ENCODE data around the gene KCNAB2. TPM values are rescaled to one million over a fixed set of nuclear protein-coding genes. Genes with fewer than 3 reads are reported as not detected.

Gene KCNAB2
- total RNA-seq, 2 donors from 2014 or later: 203 to 207 TPM

DNA sequence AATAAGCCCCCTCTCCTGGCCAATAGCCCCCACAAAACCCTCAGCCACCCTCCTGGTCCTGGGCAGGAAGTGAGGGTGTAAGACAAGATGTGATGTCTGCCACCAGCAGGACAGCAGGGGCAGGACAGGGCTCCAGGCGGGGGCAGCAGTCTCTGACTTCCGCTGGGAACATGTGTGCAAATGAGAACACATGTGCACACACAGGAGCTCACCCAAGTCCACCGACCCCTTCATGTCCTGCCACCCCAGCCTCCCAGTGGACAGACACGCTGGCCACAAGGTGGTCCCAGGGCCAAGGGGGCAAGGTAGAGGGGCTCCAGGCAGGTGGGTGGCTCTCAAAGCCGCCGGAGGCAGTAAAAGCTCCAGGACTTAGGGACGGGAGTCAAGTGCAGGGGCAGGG is 60.1 kb downstream of the KCNAB2 start:
- Mint-ChIP-seq H3K36me3 (ENCODE audit: low read depth) (no peaks in the 10 kb centered on the region), H3K4me3 (no peak overlapping the region), H3K27ac (no peak overlapping the region), H3K27me3 (peaks cover 8% of the 10 kb centered on the region), H3K4me1 (no peaks in the 10 kb centered on the region)
- ATAC-seq (no peak), DNase-seq (no peak)
- H3K9me3 ChIP-seq (ENCODE audit: control insufficient read depth, low read length, poor library complexity, severe bottlenecking): no peaks in the 10 kb centered on the region

DNA sequence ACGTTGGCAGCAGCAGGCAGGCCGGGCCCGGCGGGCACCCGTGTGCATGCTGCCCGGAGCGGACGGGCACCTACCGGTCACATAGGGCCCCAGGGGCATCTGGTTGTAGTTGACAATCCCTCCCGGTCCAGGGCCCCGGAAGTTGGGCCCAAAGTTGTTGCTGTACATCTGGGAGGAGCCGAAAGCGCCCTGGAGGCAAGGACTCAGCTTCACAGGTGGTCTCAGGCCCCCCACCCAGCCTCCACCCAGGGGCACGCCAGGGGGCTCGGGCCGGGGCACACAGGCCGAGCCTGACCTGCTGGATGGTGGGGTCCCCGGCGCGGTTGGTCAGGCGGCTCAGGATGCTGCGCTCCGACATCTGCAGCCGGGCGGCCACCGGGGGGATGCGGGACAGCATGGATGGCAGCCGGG is 60.6 kb downstream of the KCNAB2 start:
- DNase-seq (no peak), ATAC-seq (no peak)
- no peaks in the 10 kb centered on the region for H3K9me3 ChIP-seq (ENCODE audit: control insufficient read depth, low read length, poor library complexity, severe bottlenecking)
- Mint-ChIP-seq H3K27ac (no peak overlapping the region), H3K4me1 (no peaks in the 10 kb centered on the region), H3K27me3 (peaks cover 8% of the 10 kb centered on the region), H3K36me3 (ENCODE audit: low read depth) (no peaks in the 10 kb centered on the region), H3K4me3 (no peak overlapping the region)

GRCh38 chr1:6106977-6107376 is 61.3 kb downstream of the KCNAB2 start:
- peak overlapping the region; percentile 1 for H3K27ac Mint-ChIP-seq
- H3K36me3 Mint-ChIP-seq (ENCODE audit: low read depth): no peaks in the 10 kb centered on the region
- H3K4me1 Mint-ChIP-seq: no peaks in the 10 kb centered on the region
- DNase-seq: no peak
- no peak for ATAC-seq
- no peaks in the 10 kb centered on the region for H3K9me3 ChIP-seq (ENCODE audit: control insufficient read depth, low read length, poor library complexity, severe bottlenecking)
- peaks cover 8% of the 10 kb centered on the region for H3K27me3 Mint-ChIP-seq
- H3K4me3 Mint-ChIP-seq: no peak overlapping the region

- peak overlapping the region; percentile 1 for H3K27ac Mint-ChIP-seq
- no peaks in the 10 kb centered on the region for H3K36me3 Mint-ChIP-seq (ENCODE audit: low read depth)
- no peaks in the 10 kb centered on the region for H3K4me1 Mint-ChIP-seq
- peaks cover 12% of the 10 kb centered on the region for H3K27me3 Mint-ChIP-seq
- H3K4me3 Mint-ChIP-seq: no peak overlapping the region
- no peak for DNase-seq
- no peaks in the 10 kb centered on the region for H3K9me3 ChIP-seq (ENCODE audit: control insufficient read depth, low read length, poor library complexity, severe bottlenecking)
- ATAC-seq: no peak
Observed at GRCh38 chr1:6107409-6108356, 62.0 kb downstream of the KCNAB2 start.

GRCh38 chr1:6108476-6108875 is 62.8 kb downstream of the KCNAB2 start:
- ATAC-seq: no peak
- no peak for DNase-seq
- Mint-ChIP-seq H3K4me3 (no peak overlapping the region), H3K27me3 (peaks cover 12% of the 10 kb centered on the region), H3K36me3 (ENCODE audit: low read depth) (no peaks in the 10 kb centered on the region), H3K4me1 (no peaks in the 10 kb centered on the region), H3K27ac (no peak overlapping the region)
- H3K9me3 ChIP-seq (ENCODE audit: control insufficient read depth, low read length, poor library complexity, severe bottlenecking): no peaks in the 10 kb centered on the region

DNA sequence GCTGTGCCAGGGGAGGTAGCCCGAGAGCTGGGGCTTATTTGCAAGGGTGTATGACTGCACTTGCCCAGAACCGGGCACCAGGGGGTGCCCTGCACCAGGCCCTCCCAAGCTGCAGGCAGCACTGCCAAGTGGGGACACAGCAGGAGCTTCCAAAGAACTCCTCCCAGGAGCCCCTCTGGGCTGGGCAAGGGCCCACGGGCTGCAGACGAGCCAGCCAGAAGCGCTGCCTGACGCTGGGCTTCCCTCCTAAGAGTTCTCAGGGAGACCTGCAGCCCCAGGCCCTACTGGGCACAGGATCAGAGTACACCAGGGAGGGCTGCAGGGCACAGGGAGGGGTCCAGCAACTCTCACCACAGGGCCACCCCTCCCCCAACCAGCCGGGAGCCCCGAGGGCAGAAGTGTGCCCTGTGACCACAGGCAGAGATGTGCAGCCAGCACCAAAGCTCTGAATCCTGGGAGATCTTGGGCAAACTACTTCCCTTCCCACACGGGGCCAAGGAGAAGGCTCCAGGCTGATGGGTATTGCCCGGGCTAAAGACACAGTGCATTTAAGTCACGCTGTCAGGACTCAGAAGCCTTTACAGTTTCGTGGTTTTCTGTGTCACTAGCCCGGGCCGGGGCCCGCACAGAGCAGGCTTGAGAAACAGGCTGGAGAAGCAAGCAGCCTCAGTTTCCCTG is 63.4 kb downstream of the KCNAB2 start:
- Mint-ChIP-seq H3K4me1 (no peaks in the 10 kb centered on the region), H3K4me3 (no peak overlapping the region), H3K27ac (no peak overlapping the region), H3K27me3 (peaks cover 12% of the 10 kb centered on the region), H3K36me3 (ENCODE audit: low read depth) (no peaks in the 10 kb centered on the region)
- H3K9me3 ChIP-seq (ENCODE audit: control insufficient read depth, low read length, poor library complexity, severe bottlenecking): no peaks in the 10 kb centered on the region
- peak; percentile 71 for ATAC-seq
- DNase-seq: no peak

DNA sequence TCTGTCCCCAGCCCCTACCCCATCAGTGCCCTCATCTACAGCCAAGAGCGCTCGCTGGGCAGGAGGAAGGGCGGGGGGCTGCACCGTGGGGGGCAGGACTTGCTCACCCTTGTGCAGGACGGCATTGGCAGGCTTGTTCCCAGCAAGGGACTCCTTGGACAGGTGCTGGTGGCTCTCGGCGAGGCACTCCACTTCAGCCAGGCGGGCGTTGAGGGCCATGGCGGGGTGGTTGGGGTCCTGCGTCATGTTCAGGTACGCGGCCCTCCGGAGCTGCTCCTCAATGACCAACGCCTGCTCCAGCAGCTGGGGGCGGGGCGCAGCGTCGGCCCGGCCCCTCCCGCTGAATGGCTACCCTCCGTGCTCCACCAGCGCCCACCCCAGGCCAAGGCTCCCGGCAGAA is 64.0 kb downstream of the KCNAB2 start:
- no peak for DNase-seq
- no peak for ATAC-seq
- Mint-ChIP-seq H3K4me3 (no peak overlapping the region), H3K27me3 (peaks cover 12% of the 10 kb centered on the region), H3K27ac (no peak overlapping the region), H3K36me3 (ENCODE audit: low read depth) (no peaks in the 10 kb centered on the region), H3K4me1 (no peaks in the 10 kb centered on the region)
- H3K9me3 ChIP-seq (ENCODE audit: control insufficient read depth, low read length, poor library complexity, severe bottlenecking): no peaks in the 10 kb centered on the region

- Mint-ChIP-seq H3K4me1 (no peaks in the 10 kb centered on the region), H3K4me3 (no peak overlapping the region), H3K27me3 (peaks cover 12% of the 10 kb centered on the region), H3K36me3 (ENCODE audit: low read depth) (no peaks in the 10 kb centered on the region), H3K27ac (no peak overlapping the region)
- no peak for DNase-seq
- no peak for ATAC-seq
- no peaks in the 10 kb centered on the region for H3K9me3 ChIP-seq (ENCODE audit: control insufficient read depth, low read length, poor library complexity, severe bottlenecking)
Observed at GRCh38 chr1:6110326-6110725, 64.6 kb downstream of the KCNAB2 start.

- no peaks in the 10 kb centered on the region for H3K9me3 ChIP-seq (ENCODE audit: control insufficient read depth, low read length, poor library complexity, severe bottlenecking)
- DNase-seq (no peak), ATAC-seq (no peak)
- Mint-ChIP-seq H3K27me3 (peaks cover 12% of the 10 kb centered on the region), H3K36me3 (ENCODE audit: low read depth) (no peaks in the 10 kb centered on the region), H3K4me3 (no peak overlapping the region), H3K27ac (no peak overlapping the region), H3K4me1 (no peaks in the 10 kb centered on the region)
Observed at GRCh38 chr1:6111571-6111970, 65.9 kb downstream of the KCNAB2 start.

DNA sequence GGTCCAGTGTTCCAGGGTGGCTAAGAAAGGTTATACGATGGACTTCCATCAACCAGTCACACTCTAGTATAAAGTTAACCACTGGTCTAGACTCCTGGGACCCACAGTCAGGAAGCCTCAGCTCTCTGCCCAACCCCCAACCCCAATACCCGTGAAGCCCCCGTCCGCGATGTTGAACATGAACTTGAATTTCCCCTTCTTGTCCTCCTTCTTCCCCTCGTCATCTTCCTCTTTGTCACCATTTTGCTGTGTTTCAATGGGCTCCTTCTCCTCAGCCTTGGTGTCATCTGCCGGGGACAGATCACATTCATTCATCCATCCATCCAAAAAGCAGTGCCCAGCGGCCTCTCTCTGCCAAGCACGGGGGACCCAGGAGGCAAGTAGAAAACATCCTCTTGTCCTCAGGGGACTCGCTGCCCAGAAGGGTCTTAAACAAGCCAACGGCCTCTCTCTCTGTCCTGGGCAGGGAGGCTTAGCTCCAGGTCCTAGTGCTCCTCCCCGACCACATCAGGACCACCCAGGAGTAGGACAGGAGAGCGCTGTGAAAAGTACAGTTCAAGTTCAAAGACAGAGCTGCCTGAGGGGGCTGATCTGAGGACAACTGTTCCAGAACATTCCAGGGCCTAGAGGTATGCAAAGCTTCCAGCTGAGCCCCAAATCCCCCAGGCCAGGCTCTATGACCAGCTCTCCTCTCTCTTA is 66.5 kb downstream of the KCNAB2 start:
- Mint-ChIP-seq H3K27me3 (peaks cover 12% of the 10 kb centered on the region), H3K27ac (no peak overlapping the region), H3K36me3 (ENCODE audit: low read depth) (no peaks in the 10 kb centered on the region), H3K4me3 (no peak overlapping the region), H3K4me1 (no peaks in the 10 kb centered on the region)
- DNase-seq: no peak
- no peak for ATAC-seq
- H3K9me3 ChIP-seq (ENCODE audit: control insufficient read depth, low read length, poor library complexity, severe bottlenecking): no peaks in the 10 kb centered on the region

DNA sequence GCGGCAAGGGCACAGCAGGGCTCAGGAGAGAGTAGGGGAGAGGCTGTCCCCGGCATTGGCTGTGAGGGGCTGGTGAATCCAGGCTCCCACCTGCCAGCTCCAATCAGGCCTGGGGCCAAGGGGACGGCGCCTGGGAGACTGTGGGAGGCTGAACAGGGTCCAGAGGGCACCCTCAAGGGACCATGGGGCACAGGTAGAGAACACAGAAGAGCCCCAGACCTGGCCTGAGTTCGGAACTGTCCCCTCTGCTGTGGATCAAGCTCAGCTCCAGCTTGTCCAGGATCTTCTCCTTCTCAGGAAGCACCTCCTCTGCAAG is 67.0 kb downstream of the KCNAB2 start:
- no peaks in the 10 kb centered on the region for H3K9me3 ChIP-seq (ENCODE audit: control insufficient read depth, low read length, poor library complexity, severe bottlenecking)
- peaks cover 12% of the 10 kb centered on the region for H3K27me3 Mint-ChIP-seq
- no peaks in the 10 kb centered on the region for H3K36me3 Mint-ChIP-seq (ENCODE audit: low read depth)
- ATAC-seq (no peak), DNase-seq (no peak)
- no peaks in the 10 kb centered on the region for H3K4me1 Mint-ChIP-seq
- H3K27ac Mint-ChIP-seq: no peak overlapping the region
- no peak overlapping the region for H3K4me3 Mint-ChIP-seq

DNA sequence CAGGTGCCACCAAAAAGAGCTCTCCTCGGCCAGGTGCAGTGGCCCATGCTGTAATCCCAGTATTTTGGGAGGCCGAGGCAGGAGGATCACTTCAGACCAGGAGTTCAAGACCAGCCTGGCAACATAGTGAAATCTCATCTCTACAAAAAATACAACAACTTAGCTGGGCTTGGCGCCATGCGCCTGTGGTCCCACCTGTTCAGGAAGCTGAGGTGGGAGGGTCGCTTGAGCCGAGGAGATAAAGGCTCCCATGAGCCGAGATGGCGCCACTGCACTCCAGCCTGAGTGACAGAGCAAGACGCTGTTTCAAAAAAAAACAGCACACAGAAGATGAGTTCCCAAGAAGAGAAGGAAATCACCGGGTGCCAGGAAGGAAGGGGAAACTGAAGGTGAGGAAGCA is 67.4 kb downstream of the KCNAB2 start:
- DNase-seq: no peak
- Mint-ChIP-seq H3K27me3 (peaks cover 12% of the 10 kb centered on the region), H3K36me3 (ENCODE audit: low read depth) (no peaks in the 10 kb centered on the region), H3K27ac (no peak overlapping the region), H3K4me3 (no peak overlapping the region), H3K4me1 (no peaks in the 10 kb centered on the region)
- ATAC-seq: no peak
- H3K9me3 ChIP-seq (ENCODE audit: control insufficient read depth, low read length, poor library complexity, severe bottlenecking): no peaks in the 10 kb centered on the region

GRCh38 chr1:6113745-6114144 is 68.1 kb downstream of the KCNAB2 start:
- Mint-ChIP-seq H3K27me3 (peaks cover 8% of the 10 kb centered on the region), H3K4me3 (no peak overlapping the region), H3K4me1 (no peaks in the 10 kb centered on the region), H3K36me3 (ENCODE audit: low read depth) (no peaks in the 10 kb centered on the region), H3K27ac (no peak overlapping the region)
- no peaks in the 10 kb centered on the region for H3K9me3 ChIP-seq (ENCODE audit: control insufficient read depth, low read length, poor library complexity, severe bottlenecking)
- peak in 1 of 3 donors; percentile 7 for DNase-seq
- no peak for ATAC-seq
